HCT116 (cell line): ENCODE results near the gene FCAMR. TPM values are rescaled to one million over a fixed set of nuclear protein-coding genes. Genes with fewer than 3 reads are reported as not detected.

Source experiments
- ATAC-seq: fragments of 200-7000 bp; cut with Tn5 transposase; 2 replicates; pipeline ENCODE4 v1.9.1; 2020; ENCODE audit warnings: mild to moderate bottlenecking, moderate library complexity
- BruUV-seq: library from RNA; stranded (reverse); fragments of 400-500 nt; replicated peaks from 2 replicates; lab custom pipeline; 2021; lab: Mats Ljungman, UMichigan
- CTCF ChIA-PET: fragments of 300-600 bp; sonication (Branson Sonifier 250); formaldehyde crosslinking; loops from one replicate; lab custom pipeline; 2021; ENCODE audit warnings: antibody characterized with exemption; lab: Charles Lee
- POLR2A ChIA-PET: fragments of 300-600, 350-600 bp; sonication (Branson Sonifier 250); formaldehyde crosslinking; loops from one replicate; lab custom pipeline; 2021; ENCODE audit warnings: antibody characterized with exemption; lab: Charles Lee
- RAD21 ChIA-PET, 2 experiments: fragments of 300-600 bp; sonication (Branson Sonifier 250); formaldehyde crosslinking; loops; one replicate each; lab custom pipeline; 2023; ENCODE audit warnings: low total read pairs in 2 of 2; ENCODE audit not compliant: uncharacterized antibody in 2 of 2, unreplicated experiment in 2 of 2, low non-redundant PET in 1 of 2; lab: Charles Lee
- DNase-seq: peaks from one replicate; pipeline ENCODE4 v3.0.0-alpha.2; 2010; ENCODE audit warnings: low read depth, low spot score
- H2AFZ ChIP-seq: fragments of 200-600 bp; shearing (Covaris generic), sonication (generic); 2 replicates; pipeline ENCODE4 v1.6.1; 2017; ENCODE audit warnings: low read depth, mixed run types, mixed read lengths, antibody characterized with exemption, low read length; ENCODE audit not compliant: poor library complexity, severe bottlenecking
- H3K27ac ChIP-seq: 2 replicates; pipeline ENCODE4 v1.5.1; 2012; ENCODE audit warnings: low read depth, low read length
- H3K27me3 ChIP-seq: fragments of 200-600 bp; sonication (generic); 2 replicates; pipeline ENCODE4 v1.6.1; 2016; ENCODE audit warnings: mixed run types, low read length, mixed read lengths; ENCODE audit not compliant: insufficient read depth
- H3K36me3 ChIP-seq, 2 experiments: fragments of 200-500 bp in 1 of 2; fragments of 200-600 bp in 1 of 2; sonication (Bioruptor generic) in 1 of 2; sonication (generic) in 1 of 2; 2 replicates each; pipeline versions ENCODE4 v1.5.1 to v1.6.1; 2014 to 2016; ENCODE audit warnings: low read length in 2 of 2, inconsistent platforms in 1 of 2, mixed read lengths in 1 of 2, mixed run types in 1 of 2; ENCODE audit not compliant: insufficient read depth in 2 of 2, control insufficient read depth in 1 of 2
- H3K4me1 ChIP-seq, 2 experiments: fragments of 200-600 bp in 1 of 2; sonication (generic) in 1 of 2; 2 replicates each; pipeline versions ENCODE4 v1.5.1 to v1.6.1; 2012 to 2017; ENCODE audit warnings: low read length in 2 of 2, inconsistent platforms in 1 of 2, mild to moderate bottlenecking in 1 of 2, mixed read lengths in 1 of 2, mixed run types in 1 of 2, moderate library complexity in 1 of 2; ENCODE audit not compliant: insufficient read depth in 2 of 2, control insufficient read depth in 1 of 2
- H3K4me2 ChIP-seq: fragments of 200-600 bp; sonication (generic); 2 replicates; pipeline ENCODE4 v1.6.1; 2017; ENCODE audit warnings: mixed run types, low read length, mixed read lengths
- H3K4me3 ChIP-seq, 2 experiments: fragments of 200-600 bp in 1 of 2; sonication (generic) in 1 of 2; replicated peaks in 1 of 2; 2 replicates each; pipeline ENCODE4 v1.5.1; 2011 to 2016; ENCODE audit warnings: low read length in 2 of 2, control low read depth in 1 of 2, low read depth in 1 of 2, mild to moderate bottlenecking in 1 of 2, mixed read lengths in 1 of 2, mixed run types in 1 of 2
- H3K79me2 ChIP-seq: fragments of 200-600 bp; sonication (generic); 2 replicates; pipeline ENCODE4 v1.6.1; 2017; ENCODE audit warnings: mild to moderate bottlenecking, mixed run types, low read length, moderate library complexity, mixed read lengths; ENCODE audit not compliant: insufficient read depth
- H3K9ac ChIP-seq: fragments of 200-600 bp; sonication (generic); 2 replicates; pipeline ENCODE4 v1.6.1; 2016; ENCODE audit warnings: low read length, mixed read lengths
- H3K9me2 ChIP-seq: fragments of 200-600 bp; sonication (generic), shearing (Covaris generic); 2 replicates; pipeline ENCODE4 v1.6.1; 2017; ENCODE audit warnings: mixed run types, mild to moderate bottlenecking, moderate library complexity; ENCODE audit not compliant: insufficient read depth
- H3K9me3 ChIP-seq, 2 experiments: fragments of 200-500 bp in 1 of 2; fragments of 200-600 bp in 1 of 2; sonication (Bioruptor generic) in 1 of 2; sonication (generic) in 1 of 2; 2 replicates each; pipeline ENCODE4 v1.6.1; 2014 to 2017; ENCODE audit warnings: low read length in 2 of 2, mixed read lengths in 2 of 2, inconsistent platforms in 1 of 2, low read depth in 1 of 2, mild to moderate bottlenecking in 1 of 2, mixed run types in 1 of 2, moderate library complexity in 1 of 2; ENCODE audit not compliant: control insufficient read depth in 1 of 2, insufficient read depth in 1 of 2
- H4K20me1 ChIP-seq: fragments of 200-600 bp; sonication (generic), shearing (Covaris generic); 2 replicates; pipeline ENCODE4 v1.6.1; 2017; ENCODE audit warnings: mixed run types, mild to moderate bottlenecking, moderate library complexity; ENCODE audit not compliant: insufficient read depth
- CEBPB ChIP-seq: IDR thresholded peaks from 2 replicates; pipeline ENCODE4 v1.6.1; 2012; ENCODE audit warnings: low read depth
- EGR1 ChIP-seq: IDR thresholded peaks from 2 replicates; pipeline ENCODE4 v1.6.1; 2012; ENCODE audit warnings: low read depth
- EZH2phosphoT487 ChIP-seq: fragments of 200-600 bp; IDR thresholded peaks from 2 replicates; pipeline ENCODE4 v1.6.1; 2018; ENCODE audit warnings: antibody characterized with exemption, borderline replicate concordance
- FOSL1 ChIP-seq: IDR thresholded peaks from 2 replicates; pipeline ENCODE4 v1.6.1; 2012; ENCODE audit warnings: low read depth
- JUND ChIP-seq: IDR thresholded peaks from 2 replicates; pipeline ENCODE4 v1.6.1; 2012
- POLR2A ChIP-seq: IDR thresholded peaks from 2 replicates; pipeline ENCODE4 v1.7.0; 2011; ENCODE audit warnings: borderline replicate concordance; ENCODE audit not compliant: insufficient read depth, insufficient read length; ENCODE audit errors: extremely low read depth
- POLR2AphosphoS5 ChIP-seq: IDR thresholded peaks from 2 replicates; pipeline ENCODE4 v1.6.1; 2011; ENCODE audit warnings: mild to moderate bottlenecking, low read depth, low read length, moderate library complexity
- SIN3A ChIP-seq: IDR thresholded peaks from 2 replicates; pipeline ENCODE4 v1.6.1; 2012; ENCODE audit warnings: low read depth
- SP1 ChIP-seq: IDR thresholded peaks from 2 replicates; pipeline ENCODE4 v1.6.1; 2012; ENCODE audit warnings: low read depth
- SRF ChIP-seq: IDR thresholded peaks from 2 replicates; pipeline ENCODE4 v1.6.1; 2012; ENCODE audit warnings: low read depth
- YY1 ChIP-seq: IDR thresholded peaks from 2 replicates; pipeline ENCODE4 v1.6.1; 2011; ENCODE audit warnings: low read length, low read depth, moderate library complexity, mild to moderate bottlenecking; ENCODE audit not compliant: insufficient replicate concordance; ENCODE audit errors: extremely low read depth
- intact Hi-C: fragments of 100-400 bp; cut with micrococcal nuclease; formaldehyde crosslinking; loops from 2 replicates; pipeline ENCODE4 v1.10.0; 2022
- total RNA-seq: library from RNA; stranded (reverse); gene quantifications from one replicate; pipeline ENCODE4 v1.2.1, GENCODE V29; 2021; ENCODE audit not compliant: unreplicated experiment
- TF ChIP-seq, protein P1 (sequence below): IDR thresholded peaks from 2 replicates; pipeline ENCODE4 v1.6.1; 2012; ENCODE audit warnings: low read depth
- TF ChIP-seq, protein P2 (sequence below): IDR thresholded peaks from 2 replicates; pipeline ENCODE4 v1.6.1; 2012
- TF ChIP-seq, protein P3 (sequence below): IDR thresholded peaks from 2 replicates; pipeline ENCODE4 v1.6.1; 2012
- TF ChIP-seq, protein P4 (sequence below), 3 experiments: fragments of 200-600 bp in 1 of 3; sonication (generic) in 1 of 3; IDR thresholded peaks in 2 of 3; conservative IDR thresholded peaks in 1 of 3; 2 replicates each; pipeline ENCODE4 v1.5.1; 2012 to 2017; ENCODE audit warnings: low read depth in 2 of 3, low read length in 2 of 3, antibody characterized with exemption in 1 of 3, borderline replicate concordance in 1 of 3, control low read depth in 1 of 3, mild to moderate bottlenecking in 1 of 3, mixed read lengths in 1 of 3, mixed run types in 1 of 3, moderate library complexity in 1 of 3; ENCODE audit not compliant: insufficient read depth in 1 of 3

Gene FCAMR
- total RNA-seq, 1 experiment from 2014 or later, result not detected

DNA sequence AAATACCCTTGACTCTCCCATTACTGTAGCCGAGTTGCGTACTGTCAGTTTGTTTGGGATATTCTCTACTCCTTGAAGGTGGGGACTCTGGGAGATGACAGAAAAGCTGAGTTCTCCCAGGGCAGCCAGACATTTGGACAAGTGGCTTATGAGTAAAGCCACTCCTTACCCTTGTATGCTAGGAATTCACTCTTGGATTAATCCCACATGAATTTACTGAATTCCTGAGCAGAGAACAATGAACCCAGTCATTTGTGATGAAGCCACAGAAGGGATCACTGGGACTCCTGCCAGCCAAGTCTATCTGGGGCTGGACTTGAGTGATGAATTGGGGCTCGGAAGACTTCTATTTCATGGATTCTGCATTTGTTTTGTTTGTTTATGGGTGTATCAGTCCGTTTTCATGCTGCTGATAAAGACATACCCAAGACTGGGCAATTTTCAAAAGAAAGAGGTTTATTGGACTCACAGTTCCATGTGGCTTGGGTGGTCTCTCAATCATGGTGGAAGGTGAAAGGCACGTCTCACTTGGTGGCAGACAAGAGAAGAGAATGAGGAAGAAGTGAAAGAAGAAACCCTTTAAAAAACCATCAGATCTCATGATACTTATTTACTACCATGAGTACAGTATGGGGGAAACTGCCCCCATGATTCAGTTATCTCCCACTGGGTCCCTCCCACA lies 37.2 kb upstream of the FCAMR start (continued):
- TF ChIP-seq, protein P1, sequence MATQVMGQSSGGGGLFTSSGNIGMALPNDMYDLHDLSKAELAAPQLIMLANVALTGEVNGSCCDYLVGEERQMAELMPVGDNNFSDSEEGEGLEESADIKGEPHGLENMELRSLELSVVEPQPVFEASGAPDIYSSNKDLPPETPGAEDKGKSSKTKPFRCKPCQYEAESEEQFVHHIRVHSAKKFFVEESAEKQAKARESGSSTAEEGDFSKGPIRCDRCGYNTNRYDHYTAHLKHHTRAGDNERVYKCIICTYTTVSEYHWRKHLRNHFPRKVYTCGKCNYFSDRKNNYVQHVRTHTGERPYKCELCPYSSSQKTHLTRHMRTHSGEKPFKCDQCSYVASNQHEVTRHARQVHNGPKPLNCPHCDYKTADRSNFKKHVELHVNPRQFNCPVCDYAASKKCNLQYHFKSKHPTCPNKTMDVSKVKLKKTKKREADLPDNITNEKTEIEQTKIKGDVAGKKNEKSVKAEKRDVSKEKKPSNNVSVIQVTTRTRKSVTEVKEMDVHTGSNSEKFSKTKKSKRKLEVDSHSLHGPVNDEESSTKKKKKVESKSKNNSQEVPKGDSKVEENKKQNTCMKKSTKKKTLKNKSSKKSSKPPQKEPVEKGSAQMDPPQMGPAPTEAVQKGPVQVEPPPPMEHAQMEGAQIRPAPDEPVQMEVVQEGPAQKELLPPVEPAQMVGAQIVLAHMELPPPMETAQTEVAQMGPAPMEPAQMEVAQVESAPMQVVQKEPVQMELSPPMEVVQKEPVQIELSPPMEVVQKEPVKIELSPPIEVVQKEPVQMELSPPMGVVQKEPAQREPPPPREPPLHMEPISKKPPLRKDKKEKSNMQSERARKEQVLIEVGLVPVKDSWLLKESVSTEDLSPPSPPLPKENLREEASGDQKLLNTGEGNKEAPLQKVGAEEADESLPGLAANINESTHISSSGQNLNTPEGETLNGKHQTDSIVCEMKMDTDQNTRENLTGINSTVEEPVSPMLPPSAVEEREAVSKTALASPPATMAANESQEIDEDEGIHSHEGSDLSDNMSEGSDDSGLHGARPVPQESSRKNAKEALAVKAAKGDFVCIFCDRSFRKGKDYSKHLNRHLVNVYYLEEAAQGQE, result no peak
- TF ChIP-seq SP1 (peak; percentile 78), SRF (no peak), YY1 (peak; percentile 5)

DNA sequence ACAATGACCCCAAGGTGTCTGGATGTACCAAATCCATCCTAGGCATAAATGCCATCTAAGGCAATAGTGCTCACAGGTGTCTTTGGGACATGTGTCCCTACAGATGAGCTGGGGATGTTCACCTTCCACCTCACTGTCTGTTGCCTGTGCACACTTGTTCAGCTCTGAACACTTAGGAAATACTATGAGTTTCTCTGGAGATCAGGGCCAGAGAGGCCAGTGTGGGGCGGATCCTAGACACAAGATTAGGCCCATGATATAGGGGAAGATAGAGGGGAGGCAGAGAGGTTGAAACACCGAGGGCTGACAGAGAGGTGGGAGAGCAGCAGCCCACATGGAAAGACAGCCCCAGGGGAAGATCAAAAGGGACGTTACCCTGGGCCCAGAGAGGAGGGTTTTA lies 36.7 kb upstream of the FCAMR start:
- H3K27ac ChIP-seq, result peak overlapping the region; percentile 56; the same call in 1 of the 2 replicates
- TSS peak; percentile 94 for BruUV-seq
- CTCF ChIA-PET, result interaction anchor here (2.3 kb wide), 1 partner anchor 18 kb away, joined by 5 read pairs; no protein-coding TSS in a partner anchor
- H3K27me3 ChIP-seq, result no peaks in the 10 kb centered on the region
- POLR2A ChIA-PET, result no interaction called here
- intact Hi-C loops, result no loop called here
- H2AFZ ChIP-seq, result no peak overlapping the region
- DNase-seq, result no peak
- H3K79me2 ChIP-seq, result no peaks in the 10 kb centered on the region
- H3K9me2 ChIP-seq, result no peaks in the 10 kb centered on the region
- H3K9me3 ChIP-seq, result no peaks in the 10 kb centered on the region; a peak in 1 of 4 replicates
- H3K36me3 ChIP-seq, result no peaks in the 10 kb centered on the region
- peak overlapping the region; percentile 71 for H3K4me2 ChIP-seq
- ATAC-seq, result peak; percentile 38
- peak overlapping the region in 1 of 2 experiments; percentile 33; a peak in 2 of 4 replicates for H3K4me3 ChIP-seq
- H3K9ac ChIP-seq, result peak overlapping the region; percentile 62
- H4K20me1 ChIP-seq, result no peaks in the 10 kb centered on the region
- RAD21 ChIA-PET, result no interaction called here
- H3K4me1 ChIP-seq, result peaks cover 27 to 71% of the 10 kb centered on the region in 2 experiments
- TF ChIP-seq CEBPB, result no peak
- no peak for TF ChIP-seq SRF
- TF ChIP-seq, protein P2, sequence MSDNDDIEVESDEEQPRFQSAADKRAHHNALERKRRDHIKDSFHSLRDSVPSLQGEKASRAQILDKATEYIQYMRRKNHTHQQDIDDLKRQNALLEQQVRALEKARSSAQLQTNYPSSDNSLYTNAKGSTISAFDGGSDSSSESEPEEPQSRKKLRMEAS, result no peak
- TF ChIP-seq JUND, result no peak
- TF ChIP-seq FOSL1, result no peak
- TF ChIP-seq SIN3A, result no peak
- TF ChIP-seq POLR2A, result no peak
- TF ChIP-seq, protein P3, sequence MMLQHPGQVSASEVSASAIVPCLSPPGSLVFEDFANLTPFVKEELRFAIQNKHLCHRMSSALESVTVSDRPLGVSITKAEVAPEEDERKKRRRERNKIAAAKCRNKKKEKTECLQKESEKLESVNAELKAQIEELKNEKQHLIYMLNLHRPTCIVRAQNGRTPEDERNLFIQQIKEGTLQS, result no peak
- TF ChIP-seq EZH2phosphoT487, result no peak
- no peak for TF ChIP-seq EGR1
- TF ChIP-seq POLR2AphosphoS5, result no peak
- TF ChIP-seq, protein P4, sequence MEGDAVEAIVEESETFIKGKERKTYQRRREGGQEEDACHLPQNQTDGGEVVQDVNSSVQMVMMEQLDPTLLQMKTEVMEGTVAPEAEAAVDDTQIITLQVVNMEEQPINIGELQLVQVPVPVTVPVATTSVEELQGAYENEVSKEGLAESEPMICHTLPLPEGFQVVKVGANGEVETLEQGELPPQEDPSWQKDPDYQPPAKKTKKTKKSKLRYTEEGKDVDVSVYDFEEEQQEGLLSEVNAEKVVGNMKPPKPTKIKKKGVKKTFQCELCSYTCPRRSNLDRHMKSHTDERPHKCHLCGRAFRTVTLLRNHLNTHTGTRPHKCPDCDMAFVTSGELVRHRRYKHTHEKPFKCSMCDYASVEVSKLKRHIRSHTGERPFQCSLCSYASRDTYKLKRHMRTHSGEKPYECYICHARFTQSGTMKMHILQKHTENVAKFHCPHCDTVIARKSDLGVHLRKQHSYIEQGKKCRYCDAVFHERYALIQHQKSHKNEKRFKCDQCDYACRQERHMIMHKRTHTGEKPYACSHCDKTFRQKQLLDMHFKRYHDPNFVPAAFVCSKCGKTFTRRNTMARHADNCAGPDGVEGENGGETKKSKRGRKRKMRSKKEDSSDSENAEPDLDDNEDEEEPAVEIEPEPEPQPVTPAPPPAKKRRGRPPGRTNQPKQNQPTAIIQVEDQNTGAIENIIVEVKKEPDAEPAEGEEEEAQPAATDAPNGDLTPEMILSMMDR (IDR thresholded peaks at IDR 0.05 in 2 of 3, conservative IDR thresholded peaks at IDR 0.05 in 1 of 3; ENCODE audit: borderline replicate concordance in 1 of 3, insufficient read depth in 1 of 3, low read depth in 2 of 3, low read length in 2 of 3), result no peak
- TF ChIP-seq, protein P1, result no peak
